ENCODE results near the gene RPL35.

Gene RPL35

GRCh38 chr9:124818431-124819281 lies 43.1 kb downstream of the RPL35 start:
- no peak overlapping the region for H3K4me3 ChIP-seq (ENCODE audit: low read length)
- TF ChIP-seq CTCF (IDR thresholded peaks at IDR 0.05; ENCODE audit: insufficient read depth, low read depth, low read length, missing control alignments), result no peak
- DNase-seq (ENCODE audit: low read depth), result peak; percentile 92

GRCh38 chr9:124815601-124816000 lies 46.2 kb downstream of the RPL35 start:
- no peak for DNase-seq (ENCODE audit: low read depth)
- no peak for TF ChIP-seq CTCF (IDR thresholded peaks at IDR 0.05; ENCODE audit: insufficient read depth, low read depth, low read length, missing control alignments)
- H3K4me3 ChIP-seq (ENCODE audit: low read length), result no peak overlapping the region

GRCh38 chr9:124814164-124814535 lies 47.6 kb downstream of the RPL35 start:
- H3K4me3 ChIP-seq (ENCODE audit: low read length), result no peak overlapping the region
- DNase-seq (ENCODE audit: low read depth), result peak; percentile 69
- TF ChIP-seq CTCF (IDR thresholded peaks at IDR 0.05; ENCODE audit: insufficient read depth, low read depth, low read length, missing control alignments), result no peak

GRCh38 chr9:124813501-124814163 lies 48.1 kb downstream of the RPL35 start:
- no peak for DNase-seq (ENCODE audit: low read depth)
- H3K4me3 ChIP-seq (ENCODE audit: low read length), result no peak overlapping the region
- no peak for TF ChIP-seq CTCF (IDR thresholded peaks at IDR 0.05; ENCODE audit: insufficient read depth, low read depth, low read length, missing control alignments)

GRCh38 chr9:124813041-124813440 lies 48.7 kb downstream of the RPL35 start:
- TF ChIP-seq CTCF (IDR thresholded peaks at IDR 0.05; ENCODE audit: insufficient read depth, low read depth, low read length, missing control alignments), result no peak
- no peak overlapping the region for H3K4me3 ChIP-seq (ENCODE audit: low read length)
- DNase-seq (ENCODE audit: low read depth), result no peak

DNA sequence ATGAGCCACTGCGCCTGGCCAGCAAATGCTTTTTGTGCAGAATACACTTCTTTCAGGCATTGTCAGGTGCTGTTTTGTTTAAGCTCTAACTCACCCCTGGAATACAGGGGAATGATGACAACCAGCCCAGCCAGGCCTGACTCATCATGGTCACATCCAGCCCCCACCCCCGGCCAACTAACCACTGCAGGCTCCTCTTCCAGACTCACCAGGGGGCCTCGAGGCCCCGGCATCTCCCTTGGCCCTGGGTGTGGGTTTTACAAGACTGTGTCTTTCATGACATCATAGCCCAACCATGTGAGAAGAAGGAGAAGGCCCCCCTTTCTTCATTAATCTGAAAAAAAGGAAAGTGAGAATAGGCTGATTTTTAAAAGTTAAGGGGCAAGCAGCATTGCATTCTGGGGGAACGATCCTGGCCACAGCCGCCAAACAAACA lies 49.3 kb downstream of the RPL35 start:
- no peak overlapping the region for H3K4me3 ChIP-seq (ENCODE audit: low read length)
- no peak for TF ChIP-seq CTCF (IDR thresholded peaks at IDR 0.05; ENCODE audit: insufficient read depth, low read depth, low read length, missing control alignments)
- peak; percentile 90 for DNase-seq (ENCODE audit: low read depth)
